ENCODE data around the gene HOXB5.

DNA sequence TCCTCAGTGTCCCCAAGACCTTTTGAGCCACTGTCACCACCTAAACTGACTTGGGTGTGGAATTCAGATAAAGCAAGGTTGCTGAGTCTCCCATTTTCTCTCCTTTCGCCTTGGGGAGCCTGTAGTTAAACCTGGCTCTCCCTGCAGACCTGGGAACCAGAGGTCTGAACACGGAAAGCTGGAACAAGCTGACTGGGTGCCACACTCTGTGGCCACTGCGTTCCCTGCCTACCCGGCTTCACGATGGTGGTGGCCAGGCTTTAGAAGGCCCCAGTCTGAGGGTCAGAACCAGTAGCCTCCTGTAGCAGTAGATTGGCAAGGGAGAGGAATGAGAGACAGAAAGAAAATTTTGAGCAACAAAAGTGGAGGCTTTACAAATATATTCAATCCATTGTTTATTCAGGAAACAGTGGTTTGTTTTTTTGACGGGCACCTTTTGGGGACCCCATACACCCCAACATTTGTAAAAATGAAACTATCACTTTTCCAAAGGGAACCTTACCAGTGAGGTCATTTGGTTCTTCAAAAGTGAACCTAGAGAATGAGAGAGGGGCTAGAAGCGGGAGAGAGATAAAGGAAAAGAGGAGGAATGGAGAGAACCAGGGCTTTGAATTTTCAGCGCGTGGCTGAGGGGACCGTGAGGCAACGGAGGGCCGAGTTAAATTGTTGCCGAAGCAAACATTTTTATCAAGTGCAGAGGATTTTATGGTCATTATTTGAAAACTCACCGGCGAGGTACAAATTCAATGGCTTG, 23.3 kb upstream of the HOXB5 start:
- no peak for TF ChIP-seq POLR2A (IDR thresholded peaks at IDR 0.05)
- TF ChIP-seq, protein P1, sequence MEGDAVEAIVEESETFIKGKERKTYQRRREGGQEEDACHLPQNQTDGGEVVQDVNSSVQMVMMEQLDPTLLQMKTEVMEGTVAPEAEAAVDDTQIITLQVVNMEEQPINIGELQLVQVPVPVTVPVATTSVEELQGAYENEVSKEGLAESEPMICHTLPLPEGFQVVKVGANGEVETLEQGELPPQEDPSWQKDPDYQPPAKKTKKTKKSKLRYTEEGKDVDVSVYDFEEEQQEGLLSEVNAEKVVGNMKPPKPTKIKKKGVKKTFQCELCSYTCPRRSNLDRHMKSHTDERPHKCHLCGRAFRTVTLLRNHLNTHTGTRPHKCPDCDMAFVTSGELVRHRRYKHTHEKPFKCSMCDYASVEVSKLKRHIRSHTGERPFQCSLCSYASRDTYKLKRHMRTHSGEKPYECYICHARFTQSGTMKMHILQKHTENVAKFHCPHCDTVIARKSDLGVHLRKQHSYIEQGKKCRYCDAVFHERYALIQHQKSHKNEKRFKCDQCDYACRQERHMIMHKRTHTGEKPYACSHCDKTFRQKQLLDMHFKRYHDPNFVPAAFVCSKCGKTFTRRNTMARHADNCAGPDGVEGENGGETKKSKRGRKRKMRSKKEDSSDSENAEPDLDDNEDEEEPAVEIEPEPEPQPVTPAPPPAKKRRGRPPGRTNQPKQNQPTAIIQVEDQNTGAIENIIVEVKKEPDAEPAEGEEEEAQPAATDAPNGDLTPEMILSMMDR (IDR thresholded peaks at IDR 0.05) = no peak

Measured in testis (tissue), 2 donors.